Stimulated activated CD8-positive, alpha-beta memory T cell treated with anti-CD3 and anti-CD28 coated beads, Interleukin-12 subunit alpha, Interleukin-12 subunit beta, amount 100 ng/mL, for 4 hours (primary cell): ENCODE data around the gene FOSL1.
"Not testable (repeated sequence)": the region's sequence is repeated elsewhere in the genome, so short reads cannot be mapped to it uniquely, and the experiment has no call there.

ENCODE experiments used
- DNase-seq: peaks from one replicate; pipeline ENCODE4 v3.0.0-alpha.2; 2020; ENCODE audit warnings: low read depth

Gene FOSL1

DNA sequence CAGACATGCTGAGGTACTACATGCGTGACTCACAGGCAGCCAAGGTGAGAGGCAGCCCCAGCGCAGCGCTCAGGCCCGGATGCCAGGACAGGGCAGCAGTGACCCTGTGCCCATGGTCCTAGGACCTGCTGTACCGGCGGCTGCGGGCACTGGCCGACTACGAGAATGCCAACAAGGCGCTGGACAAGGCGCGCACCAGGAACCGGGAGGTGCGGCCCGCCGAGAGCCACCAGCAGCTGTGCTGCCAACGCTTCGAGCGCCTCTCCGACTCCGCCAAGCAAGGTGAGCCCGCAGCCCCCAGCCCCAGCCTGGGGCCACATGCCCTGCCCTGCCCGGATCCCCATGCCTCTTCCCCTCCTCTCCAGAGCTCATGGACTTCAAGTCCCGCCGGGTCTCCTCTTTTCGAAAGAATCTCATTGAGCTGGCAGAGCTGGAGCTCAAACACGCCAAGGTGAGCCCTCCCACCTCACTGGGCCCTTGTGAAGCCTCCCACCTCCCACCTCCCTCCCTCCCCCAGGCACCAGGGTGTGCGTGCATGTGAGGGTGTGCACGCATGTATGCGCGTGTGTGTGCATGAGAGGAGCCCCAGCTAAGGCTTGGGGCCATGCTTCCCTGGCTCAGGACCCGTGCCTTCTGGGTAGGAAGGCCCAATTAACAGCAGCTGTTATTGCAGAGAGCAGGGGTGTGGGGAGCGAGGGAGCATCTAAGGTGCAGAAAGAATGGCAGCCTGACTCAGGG lies 47.5 kb downstream of the FOSL1 start:
- no peak for DNase-seq

- no peak for DNase-seq
These were observed 48.2 kb downstream of the FOSL1 start for GRCh38 chr11:65851811-65852507.

- DNase-seq: no peak
These were observed 49.1 kb downstream of the FOSL1 start for GRCh38 chr11:65851083-65851579.

DNA sequence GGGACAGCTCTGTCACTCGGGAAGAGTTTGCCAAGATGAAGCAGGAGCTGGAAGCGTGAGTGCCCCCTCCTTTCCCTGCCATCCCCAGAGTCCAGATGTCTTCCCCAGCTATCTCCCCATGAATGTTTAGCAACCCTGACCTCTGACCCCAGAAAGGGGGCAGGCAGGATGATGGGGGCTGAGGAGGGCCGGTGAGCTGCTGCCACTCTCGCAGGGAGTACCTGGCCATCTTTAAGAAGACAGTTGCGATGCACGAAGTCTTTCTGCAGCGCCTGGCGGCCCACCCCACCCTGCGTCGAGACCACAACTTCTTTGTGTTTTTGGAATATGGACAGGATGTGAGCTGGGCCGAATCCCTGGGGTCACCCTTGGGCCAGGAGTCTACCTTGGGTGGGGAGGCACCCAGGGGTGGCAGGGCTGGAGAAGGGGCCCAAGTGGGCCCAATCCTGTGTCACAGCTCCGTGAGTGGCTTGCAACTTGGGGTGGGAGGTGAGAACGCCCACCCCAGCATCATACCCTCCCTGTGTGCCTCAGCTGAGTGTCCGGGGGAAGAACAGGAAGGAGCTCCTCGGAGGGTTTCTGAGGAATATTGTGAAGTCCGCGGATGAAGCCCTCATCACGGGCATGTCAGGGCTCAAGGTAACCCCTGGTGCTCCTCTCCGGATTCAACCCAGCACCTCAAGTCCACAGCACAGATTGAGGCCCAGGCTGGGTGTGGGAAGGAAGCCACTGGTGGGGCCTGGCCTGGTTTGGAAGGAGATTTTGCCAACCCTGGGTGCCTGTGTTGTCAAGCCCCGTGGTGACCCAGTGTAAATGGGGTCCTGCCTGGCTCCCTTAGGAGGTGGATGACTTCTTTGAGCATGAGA lies 49.7 kb downstream of the FOSL1 start:
- DNase-seq: no peak

DNA sequence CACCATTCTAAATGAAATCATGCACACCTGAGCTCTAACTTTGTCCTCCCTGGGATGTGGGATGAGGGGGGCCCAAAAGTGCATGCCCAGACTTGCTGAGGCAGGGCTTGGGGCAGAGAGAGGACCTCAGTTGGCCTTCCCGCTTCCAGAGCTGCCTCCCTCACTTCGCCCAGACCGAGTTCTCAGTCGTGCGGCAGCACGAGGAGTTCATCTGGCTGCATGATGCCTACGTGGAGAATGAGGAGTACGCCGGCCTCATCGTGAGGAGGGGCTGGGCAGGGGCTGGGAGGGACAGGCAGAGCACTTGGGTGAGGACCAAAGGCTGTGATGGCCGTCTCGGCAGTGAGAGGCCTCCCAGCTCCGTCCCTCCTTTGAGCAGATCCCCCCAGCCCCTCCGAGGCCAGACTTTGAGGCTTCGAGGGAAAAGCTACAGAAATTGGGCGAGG lies 50.4 kb downstream of the FOSL1 start:
- no peak for DNase-seq

DNA sequence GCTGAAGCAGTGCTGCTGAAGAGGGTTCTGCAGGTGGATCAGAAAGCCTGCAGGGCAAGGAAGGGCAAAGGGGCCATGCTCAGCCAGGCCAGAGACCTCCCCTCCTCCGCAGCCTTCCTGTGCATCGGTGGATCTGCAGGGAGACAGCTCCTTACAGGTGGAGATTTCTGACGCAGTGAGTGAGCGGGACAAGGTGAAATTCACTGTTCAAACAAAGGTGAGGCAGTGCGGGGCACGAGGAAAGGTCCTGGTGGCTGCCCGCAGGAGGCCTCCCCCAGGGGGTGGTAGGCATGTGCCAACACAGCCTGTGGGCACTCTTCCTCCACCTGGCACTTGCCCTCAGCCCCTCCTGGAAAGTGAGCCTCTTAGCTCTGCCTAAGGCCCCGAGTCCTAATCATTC lies 50.8 kb downstream of the FOSL1 start:
- DNase-seq: no peak

DNA sequence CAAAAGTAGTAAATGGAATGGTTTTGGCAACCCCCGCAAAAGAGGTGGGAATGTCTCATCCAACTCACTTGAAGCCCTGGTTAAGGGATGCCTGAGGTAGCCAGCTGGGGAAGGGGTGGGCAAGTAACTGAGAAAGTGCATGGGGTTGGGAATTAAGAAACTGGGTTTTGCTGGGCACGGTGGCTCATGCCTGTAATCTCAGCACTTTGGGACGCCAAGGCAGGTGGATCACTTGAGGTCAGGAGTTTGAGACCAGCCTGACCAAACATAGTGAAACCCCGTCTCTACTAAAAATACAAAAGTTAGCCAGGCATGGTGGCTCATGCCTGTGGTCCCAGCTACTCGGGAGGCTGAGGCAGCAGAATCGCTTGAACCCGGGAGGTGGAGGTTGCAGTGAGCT lies 51.5 kb downstream of the FOSL1 start:
- not testable (repeated sequence) for DNase-seq

- DNase-seq: no peak
These were observed 52.4 kb downstream of the FOSL1 start for GRCh38 chr11:65847746-65848145.

DNA sequence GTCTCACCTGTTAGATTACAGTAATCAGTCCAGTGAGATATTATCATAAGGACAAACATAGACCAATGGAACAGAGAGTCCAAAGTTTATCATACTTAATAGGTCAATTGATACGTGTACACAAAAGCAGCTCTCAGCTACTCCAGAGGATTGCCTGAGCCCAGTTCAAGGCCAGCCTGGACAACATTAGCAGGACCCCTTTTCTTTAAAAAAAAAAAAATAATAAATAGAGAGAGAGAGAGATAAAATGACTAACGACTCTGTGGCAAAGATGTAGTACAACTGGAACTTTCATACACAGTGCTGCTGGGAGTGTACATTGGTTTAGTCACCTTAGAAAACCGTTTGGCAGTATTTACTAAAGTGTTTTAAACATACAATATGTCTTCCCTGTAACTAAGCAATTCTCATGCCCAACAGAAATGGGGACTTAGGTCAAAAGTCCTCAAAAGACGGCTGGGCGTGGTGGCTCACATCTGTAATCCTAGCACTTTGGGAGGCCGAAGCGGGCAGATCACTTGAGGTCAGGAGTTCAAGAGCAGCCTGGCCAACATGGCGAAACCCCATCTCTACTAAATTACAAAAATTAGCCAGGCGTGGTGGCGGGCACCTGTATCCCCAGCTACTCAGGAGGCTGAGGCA lies 55.8 kb downstream of the FOSL1 start:
- DNase-seq: no peak

- no peak for DNase-seq
These were observed 56.4 kb downstream of the FOSL1 start for GRCh38 chr11:65843811-65844210.

GRCh38 chr11:65842144-65842543 lies 58.0 kb downstream of the FOSL1 start:
- no peak for DNase-seq
